Caco-2 (cell line): ENCODE data around the gene MRM2. TPM values are rescaled to one million over a fixed set of nuclear protein-coding genes. Genes with fewer than 3 reads are reported as not detected.
A peak's percentile ranks its signal among the peaks of the same experiment; 100 is the strongest.

Experiments used
- BruUV-seq: library from RNA; stranded (reverse); fragments of 400-500 nt; replicated peaks from 2 replicates; lab custom pipeline; 2021; lab: Mats Ljungman, UMichigan
- CTCF ChIA-PET: fragments of 300-600 bp; sonication (Branson Sonifier 250); formaldehyde crosslinking; loops from one replicate; lab custom pipeline; 2022; ENCODE audit warnings: antibody characterized with exemption; lab: Charles Lee
- POLR2A ChIA-PET: fragments of 300-600 bp; sonication (Branson Sonifier 250); formaldehyde crosslinking; loops from one replicate; lab custom pipeline; 2022; ENCODE audit warnings: antibody characterized with exemption; lab: Charles Lee
- DNase-seq, 2 experiments: peaks; one replicate each; pipeline versions ENCODE4 v3.0.0 to v3.0.0-alpha.2; 2020 to 2022
- H3K27me3 ChIP-seq: replicated peaks from 2 replicates; pipeline ENCODE4 v1.6.0; 2011; ENCODE audit warnings: low read length; ENCODE audit not compliant: control insufficient read depth, insufficient read depth
- H3K36me3 ChIP-seq: 2 replicates; pipeline ENCODE4 v1.5.1; 2011; ENCODE audit warnings: low read length; ENCODE audit not compliant: control insufficient read depth, insufficient read depth
- H3K4me1 ChIP-seq: fragments of 250-450 bp; sonication (Bioruptor Pico); 2 replicates; pipeline ENCODE4 v1.5.1; 2020; ENCODE audit warnings: mild to moderate bottlenecking
- H3K4me3 ChIP-seq: 2 replicates; pipeline ENCODE4 v1.5.1; 2011; ENCODE audit warnings: low read depth, mild to moderate bottlenecking, control low read depth, low read length
- H3K9me3 ChIP-seq: fragments of 250-450 bp; sonication (Bioruptor Pico); 2 replicates; pipeline ENCODE4 v1.5.1; 2020; ENCODE audit warnings: mild to moderate bottlenecking, moderate library complexity
- H3K27ac Mint-ChIP-seq: one replicate; pipeline ENCODE4 v1.8.0; 2022; ENCODE audit warnings: mixed read lengths; ENCODE audit not compliant: unreplicated experiment
- H3K27me3 Mint-ChIP-seq: one replicate; pipeline ENCODE4 v1.8.0; 2022; ENCODE audit warnings: mixed read lengths; ENCODE audit not compliant: insufficient read depth, unreplicated experiment
- H3K36me3 Mint-ChIP-seq: one replicate; pipeline ENCODE4 v1.8.0; 2022; ENCODE audit warnings: mild to moderate bottlenecking, mixed read lengths; ENCODE audit not compliant: insufficient read depth, unreplicated experiment
- H3K4me1 Mint-ChIP-seq: one replicate; pipeline ENCODE4 v1.8.0; 2022; ENCODE audit warnings: low read depth, mixed read lengths; ENCODE audit not compliant: unreplicated experiment
- H3K4me3 Mint-ChIP-seq: one replicate; pipeline ENCODE4 v1.8.0; 2022; ENCODE audit warnings: mild to moderate bottlenecking, moderate library complexity, mixed read lengths; ENCODE audit not compliant: unreplicated experiment
- H3K9me3 Mint-ChIP-seq: one replicate; pipeline ENCODE4 v1.8.0; 2022; ENCODE audit warnings: mixed read lengths; ENCODE audit not compliant: unreplicated experiment
- CTCF ChIP-seq, 2 experiments: fragments of 200-600 bp in 1 of 2; IDR thresholded peaks; 1 replicate in 1 of 2; 2 replicates in 1 of 2; pipeline versions ENCODE4 v1.5.1 to v1.8.0; 2011 to 2022; ENCODE audit warnings: antibody characterized with exemption in 1 of 2, control low read depth in 1 of 2, inconsistent platforms in 1 of 2, low read depth in 1 of 2, low read length in 1 of 2, mild to moderate bottlenecking in 1 of 2, moderate library complexity in 1 of 2; ENCODE audit not compliant: insufficient read depth in 1 of 2, severe bottlenecking in 1 of 2, unreplicated experiment in 1 of 2
- intact Hi-C: fragments of 100-400 bp; cut with micrococcal nuclease; formaldehyde crosslinking; loops from one replicate; pipeline ENCODE4 v1.10.0; 2022; ENCODE audit not compliant: unreplicated experiment
- total RNA-seq: library from RNA; stranded (reverse); gene quantifications from 2 replicates; pipeline ENCODE4 v1.2.3, GENCODE V29; 2022

The MRM2 gene
- total RNA-seq, 1 experiment from 2014 or later, result 48.8 TPM

DNA sequence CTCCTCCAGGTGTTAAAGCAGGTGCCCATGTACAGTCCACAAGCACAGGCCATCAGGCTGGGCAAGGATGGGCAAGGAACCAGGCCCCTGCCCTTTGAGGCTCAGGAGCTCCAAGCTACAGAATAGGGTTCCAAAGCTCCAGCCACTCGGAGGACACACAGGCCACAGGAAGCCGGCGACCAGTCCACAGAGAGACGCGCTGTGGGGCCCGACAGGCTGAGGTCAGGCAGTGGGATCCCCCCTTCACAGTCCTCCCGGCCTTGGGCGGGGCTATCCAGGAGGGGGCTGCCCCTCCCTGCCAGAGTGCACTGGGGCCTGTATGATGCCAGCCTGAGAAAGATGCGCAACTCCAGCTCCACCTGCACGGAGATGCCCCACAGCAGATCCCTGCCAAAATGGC, 43.2 kb downstream of the MRM2 start:
- POLR2A ChIA-PET, result no interaction called here
- H3K4me1 ChIP-seq, result no peaks in the 10 kb centered on the region
- intact Hi-C loops, result no loop called here
- H3K27me3 Mint-ChIP-seq, result no peaks in the 10 kb centered on the region
- peaks cover 5% of the 10 kb centered on the region for H3K36me3 ChIP-seq
- CTCF ChIA-PET, result no interaction called here
- TF ChIP-seq CTCF (IDR thresholded peaks at IDR 0.05; ENCODE audit: insufficient read depth in 1 of 2, low read depth in 1 of 2, low read length in 1 of 2, severe bottlenecking in 1 of 2, unreplicated experiment in 1 of 2), result no peak
- no peaks in the 10 kb centered on the region for H3K9me3 Mint-ChIP-seq
- H3K4me3 Mint-ChIP-seq, result no peak overlapping the region
- no peaks in the 10 kb centered on the region for H3K4me1 Mint-ChIP-seq
- H3K27ac Mint-ChIP-seq, result no peak overlapping the region
- H3K4me3 ChIP-seq, result no peak overlapping the region
- no peaks in the 10 kb centered on the region for H3K27me3 ChIP-seq
- H3K9me3 ChIP-seq, result peaks cover 3% of the 10 kb centered on the region; the same call in 1 of the 2 replicates
- peak in 1 of 2 experiments; percentile 25 for DNase-seq
- H3K36me3 Mint-ChIP-seq, result peaks cover 51% of the 10 kb centered on the region
- BruUV-seq, result no TSS peak

GRCh38 chr7:2198206-2198605, 43.8 kb downstream of the MRM2 start:
- TF ChIP-seq CTCF (IDR thresholded peaks at IDR 0.05; ENCODE audit: insufficient read depth in 1 of 2, low read depth in 1 of 2, low read length in 1 of 2, severe bottlenecking in 1 of 2, unreplicated experiment in 1 of 2), result no peak
- Mint-ChIP-seq H3K4me1 (no peaks in the 10 kb centered on the region), H3K27ac (no peak overlapping the region), H3K9me3 (no peaks in the 10 kb centered on the region), H3K27me3 (no peaks in the 10 kb centered on the region), H3K4me3 (no peak overlapping the region), H3K36me3 (peaks cover 52% of the 10 kb centered on the region)
- no peak overlapping the region for H3K4me3 ChIP-seq
- ChIA-PET POLR2A (no interaction called here), CTCF (interaction anchor here (0.7 kb wide), 1 partner anchor 966 kb away, joined by 4 read pairs; no protein-coding TSS in a partner anchor)
- H3K36me3 ChIP-seq, result peaks cover 5% of the 10 kb centered on the region
- peaks cover 3% of the 10 kb centered on the region; the same call in 1 of the 2 replicates for H3K9me3 ChIP-seq
- H3K4me1 ChIP-seq, result no peaks in the 10 kb centered on the region
- DNase-seq, result peak in 1 of 2 experiments; percentile 21
- intact Hi-C loops, result no loop called here
- H3K27me3 ChIP-seq, result no peaks in the 10 kb centered on the region
- BruUV-seq, result no TSS peak

DNA sequence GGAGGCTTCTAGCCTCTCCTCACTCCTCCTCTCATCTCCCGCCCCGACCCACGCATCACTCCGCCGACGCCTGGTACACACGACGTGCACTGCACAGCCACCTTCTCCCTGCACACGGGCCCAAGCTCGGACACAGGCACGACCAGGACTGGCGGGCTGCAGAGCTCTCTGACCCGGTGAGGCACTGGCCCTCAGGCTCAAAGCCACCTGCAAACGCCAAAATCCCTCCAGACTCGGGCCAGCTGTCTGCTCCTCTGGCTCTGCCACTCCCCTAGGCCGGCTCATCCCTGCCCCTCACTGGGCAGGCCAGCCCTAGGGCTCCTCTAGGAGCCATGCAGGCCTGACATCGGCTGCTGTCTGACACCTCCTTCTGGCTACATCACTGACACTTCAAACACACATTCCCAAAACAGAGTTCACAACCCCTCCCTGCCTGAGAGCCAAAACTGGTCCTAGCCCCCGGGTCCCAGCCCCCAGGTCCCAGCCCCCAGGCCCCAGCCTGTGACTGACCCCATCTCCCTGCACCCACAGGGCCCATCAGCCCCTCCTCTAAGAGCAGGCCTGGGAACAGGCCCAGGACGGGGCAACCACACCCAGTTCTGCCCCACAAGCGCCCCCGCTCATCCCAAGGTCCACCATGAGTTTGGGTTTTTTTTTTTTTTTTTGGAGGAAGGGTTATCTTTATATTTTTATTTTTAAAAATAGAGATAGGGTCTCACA, 44.4 kb downstream of the MRM2 start:
- peak in 1 of 2 experiments; percentile 27 for DNase-seq
- Mint-ChIP-seq H3K9me3 (no peaks in the 10 kb centered on the region), H3K27ac (no peak overlapping the region), H3K4me1 (no peaks in the 10 kb centered on the region), H3K4me3 (no peak overlapping the region), H3K36me3 (peaks cover 54% of the 10 kb centered on the region), H3K27me3 (no peaks in the 10 kb centered on the region)
- no peaks in the 10 kb centered on the region for H3K27me3 ChIP-seq
- H3K4me1 ChIP-seq, result no peaks in the 10 kb centered on the region
- no TSS peak for BruUV-seq
- H3K9me3 ChIP-seq, result peaks cover 3% of the 10 kb centered on the region; the same call in 1 of the 2 replicates
- POLR2A ChIA-PET, result no interaction called here
- TF ChIP-seq CTCF (IDR thresholded peaks at IDR 0.05; ENCODE audit: insufficient read depth in 1 of 2, low read depth in 1 of 2, low read length in 1 of 2, severe bottlenecking in 1 of 2, unreplicated experiment in 1 of 2), result no peak
- CTCF ChIA-PET, result interaction anchor here (0.7 kb wide), 1 partner anchor 966 kb away, joined by 4 read pairs; no protein-coding TSS in a partner anchor
- no peak overlapping the region for H3K4me3 ChIP-seq
- intact Hi-C loops, result no loop called here
- H3K36me3 ChIP-seq, result peaks cover 5% of the 10 kb centered on the region
